ENCODE data around the gene SULF2. TPM values are rescaled to one million over a fixed set of nuclear protein-coding genes. Genes with fewer than 3 reads are reported as not detected.

Gene SULF2
- total and polyA plus RNA-seq, 9 of the 15 experiments (the other 6 are each of a cell fraction or from before 2014, with no cell fraction given) = 0.33 TPM; not detected in 8

- intact Hi-C loops (cut with micrococcal nuclease) (loop anchor here (5.0 kb wide), 1 partner anchor 346 kb away; no protein-coding TSS in a partner anchor), in situ Hi-C loops (cut with MboI) (no loop called here)
- FAIRE-seq = no peak
- no peak overlapping the region for H3K4me2 ChIP-seq (ENCODE audit: insufficient read depth, low read length)
- H2AFZ ChIP-seq (ENCODE audit: low read depth, low read length) = no peak overlapping the region
- H3K27ac ChIP-seq (ENCODE audit: extremely low read depth, low read depth, low read length) = no peak overlapping the region
- no peak for ATAC-seq
- H3K9me1 ChIP-seq (ENCODE audit: control insufficient read depth, insufficient read depth, low read length) = no peaks in the 10 kb centered on the region
- WGBS (ENCODE audit: insufficient coverage, low coverage, missing lambda C conversion rate) = 77% methylated on average over 6 of the region's 6 CpGs
- no peaks in the 10 kb centered on the region for H4K20me1 ChIP-seq (replicated peaks; ENCODE audit: control insufficient read depth, insufficient read depth, low read length)
- TF ChIP-seq, protein P1, sequence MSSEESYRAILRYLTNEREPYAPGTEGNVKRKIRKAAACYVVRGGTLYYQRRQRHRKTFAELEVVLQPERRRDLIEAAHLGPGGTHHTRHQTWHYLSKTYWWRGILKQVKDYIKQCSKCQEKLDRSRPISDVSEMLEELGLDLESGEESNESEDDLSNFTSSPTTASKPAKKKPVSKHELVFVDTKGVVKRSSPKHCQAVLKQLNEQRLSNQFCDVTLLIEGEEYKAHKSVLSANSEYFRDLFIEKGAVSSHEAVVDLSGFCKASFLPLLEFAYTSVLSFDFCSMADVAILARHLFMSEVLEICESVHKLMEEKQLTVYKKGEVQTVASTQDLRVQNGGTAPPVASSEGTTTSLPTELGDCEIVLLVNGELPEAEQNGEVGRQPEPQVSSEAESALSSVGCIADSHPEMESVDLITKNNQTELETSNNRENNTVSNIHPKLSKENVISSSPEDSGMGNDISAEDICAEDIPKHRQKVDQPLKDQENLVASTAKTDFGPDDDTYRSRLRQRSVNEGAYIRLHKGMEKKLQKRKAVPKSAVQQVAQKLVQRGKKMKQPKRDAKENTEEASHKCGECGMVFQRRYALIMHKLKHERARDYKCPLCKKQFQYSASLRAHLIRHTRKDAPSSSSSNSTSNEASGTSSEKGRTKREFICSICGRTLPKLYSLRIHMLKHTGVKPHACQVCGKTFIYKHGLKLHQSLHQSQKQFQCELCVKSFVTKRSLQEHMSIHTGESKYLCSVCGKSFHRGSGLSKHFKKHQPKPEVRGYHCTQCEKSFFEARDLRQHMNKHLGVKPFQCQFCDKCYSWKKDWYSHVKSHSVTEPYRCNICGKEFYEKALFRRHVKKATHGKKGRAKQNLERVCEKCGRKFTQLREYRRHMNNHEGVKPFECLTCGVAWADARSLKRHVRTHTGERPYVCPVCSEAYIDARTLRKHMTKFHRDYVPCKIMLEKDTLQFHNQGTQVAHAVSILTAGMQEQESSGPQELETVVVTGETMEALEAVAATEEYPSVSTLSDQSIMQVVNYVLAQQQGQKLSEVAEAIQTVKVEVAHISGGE (CRISPR knock-in tag; IDR thresholded peaks at IDR 0.05) = peak in 1 of 3 experiments; percentile 90; a peak in 2 of 6 replicates
- no peak for TF ChIP-seq GATAD2A (IDR thresholded peaks at IDR 0.05)
- peaks cover 14% of the 10 kb centered on the region; the same call in 1 of the 3 replicates for H3K36me3 ChIP-seq (ENCODE audit: control insufficient read depth, insufficient read depth, low read length)
- no peak overlapping the region for H3K9ac ChIP-seq (ENCODE audit: insufficient read depth in 1 of 2, low read depth in 2 of 2, low read length in 2 of 2)
- no peaks in the 10 kb centered on the region for H3K9me3 ChIP-seq (replicated peaks; ENCODE audit: control insufficient read depth, insufficient read depth, low read depth, low read length)
- no peak for DNase-seq (ENCODE audit: extremely low read depth in 1 of 4, low spot score in 3 of 4)
- H3K4me1 ChIP-seq (replicated peaks in 1 of 2; ENCODE audit: control insufficient read depth in 2 of 2, insufficient read depth in 2 of 2, low read length in 2 of 2) = peaks cover 0 to 13% of the 10 kb centered on the region in 2 experiments; a peak in 2 of 5 replicates
- no peaks in the 10 kb centered on the region for H3K27me3 ChIP-seq (ENCODE audit: control insufficient read depth in 2 of 2, insufficient read depth in 2 of 2, low read length in 2 of 2)
- H3K4me3 ChIP-seq = no peak overlapping the region
- no TSS peak for BruUV-seq (replicated peaks)
- peaks cover 28% of the 10 kb centered on the region for H3K79me2 ChIP-seq (ENCODE audit: control insufficient read depth, insufficient read depth, low read length)
- CTCF ChIA-PET (ENCODE audit: low intra/inter-chr PET ratio) = no interaction called here
- POLR2A ChIA-PET = no interaction called here
Measured at GRCh38 chr20:47618479-47618878, 166.8 kb downstream of the SULF2 start.
